Spleen (tissue), 11 donors: ENCODE data around the gene TEX29. TPM values are rescaled to one million over a fixed set of nuclear protein-coding genes. Genes with fewer than 3 reads are reported as not detected.
A peak's percentile ranks its signal among the peaks of the same experiment; 100 is the strongest.

Experiments
- DNase-seq: peaks from one replicate; pipeline ENCODE4 v3.0.0-alpha.2; 2020
- H3K27ac ChIP-seq, 8 donors: fragments of 200-600 bp; sonication (generic) in 7 of 8; 1 replicate in 4 of 8; 2 replicates in 4 of 8; pipeline versions ENCODE4 v1.5.0 to v1.8.0; 2016 to 2021; ENCODE audit warnings: inconsistent platforms in 4 of 8, mild to moderate bottlenecking in 4 of 8, moderate library complexity in 1 of 8
- H3K27me3 ChIP-seq, 7 donors: fragments of 200-600 bp; sonication (generic) in 6 of 7; replicated peaks in 1 of 7; 1 replicate in 4 of 7; 2 replicates in 3 of 7; pipeline versions ENCODE4 v1.5.0 to v1.8.0; 2016 to 2021; ENCODE audit warnings: inconsistent platforms in 3 of 7, mild to moderate bottlenecking in 1 of 7
- H3K36me3 ChIP-seq, 6 donors: fragments of 200-600 bp; sonication (generic) in 5 of 6; 1 replicate in 4 of 6; 2 replicates in 2 of 6; pipeline versions ENCODE4 v1.5.0 to v1.8.0; 2016 to 2021; ENCODE audit warnings: inconsistent platforms in 2 of 6
- H3K4me1 ChIP-seq, 6 donors: fragments of 200-600 bp; sonication (generic) in 5 of 6; 1 replicate in 3 of 6; 2 replicates in 3 of 6; pipeline versions ENCODE4 v1.5.0 to v1.8.0; 2016 to 2021; ENCODE audit warnings: inconsistent platforms in 3 of 6
- H3K4me3 ChIP-seq, 8 donors: fragments of 200-600 bp; sonication (generic) in 7 of 8; 1 replicate in 4 of 8; 2 replicates in 4 of 8; pipeline versions ENCODE4 v1.5.0 to v1.8.0; 2016 to 2021; ENCODE audit warnings: inconsistent platforms in 4 of 8, mild to moderate bottlenecking in 4 of 8, moderate library complexity in 2 of 8
- H3K9me3 ChIP-seq, 8 donors: fragments of 200-600 bp; sonication (generic) in 7 of 8; 1 replicate in 4 of 8; 2 replicates in 4 of 8; pipeline versions ENCODE4 v1.5.0 to v1.8.0; 2016 to 2021; ENCODE audit warnings: inconsistent platforms in 4 of 8
- POLR2A ChIP-seq, 3 donors: fragments of 450-650 bp; IDR thresholded peaks; one replicate each; pipeline ENCODE4 v1.5.1; 2017; ENCODE audit warnings: antibody characterized with exemption in 3 of 3, mild to moderate bottlenecking in 1 of 3
- POLR2AphosphoS5 ChIP-seq, 3 donors: sonication (generic); formaldehyde crosslinking; IDR thresholded peaks; one replicate each; pipeline ENCODE4 v1.5.1; 2017; ENCODE audit warnings: antibody characterized with exemption in 3 of 3
- WGBS, 5 donors: extraction: QIAGEN DNeasy Blood & Tissue Kit in 3 of 5; methylation state at CpG; one replicate each; pipeline versions ENCODE4 v1.1.5 to v1.1.7; 2013 to 2018; 5-methylcytosine and 5-hydroxymethylcytosine counted together
- intact Hi-C: fragments of 100-400 bp; cut with DNase I; formaldehyde crosslinking; loops from one replicate; pipeline ENCODE4 v1.15.0; 2023; ENCODE audit warnings: low total_unique reads
- polyA plus RNA-seq, 3 donors: library from polyadenylated mRNA; stranded (reverse); fragments of 200-250 nt; gene quantifications; one replicate each; pipeline ENCODE4 v1.2.1, GENCODE V29; 2013
- total RNA-seq, 7 donors: library from RNA; depleted of rRNA in 3 of 7; stranded (reverse); fragments of >200 nt in 3 of 7; fragmentation: NEBNext Ultra II Directional in 4 of 7; extraction: Animal tissue kit (Norgen Biotek cat#: 25700) in 4 of 7; gene quantifications; one replicate each; pipeline versions ENCODE4 v1.1.0 to v1.2.1, GENCODE V29; 2016 to 2021
- TF ChIP-seq, protein P1 (sequence below), 11 experiments: fragments of 200-600 bp in 7 of 11; fragments of 450-650 bp in 4 of 11; sonication (generic) in 4 of 11; IDR thresholded peaks in 8 of 11; conservative IDR thresholded peaks in 3 of 11; 1 replicate in 7 of 11; 2 replicates in 4 of 11; pipeline versions ENCODE4 v1.4.0 to v1.8.0; 2016 to 2021; ENCODE audit warnings: antibody characterized with exemption in 11 of 11, inconsistent platforms in 4 of 11, mild to moderate bottlenecking in 1 of 11
- donor health status: healthy with polysubstance abuse.
- donor health status: DM: no; HTN: no; CAD: no; lungs with moderate emphysema.
- donor health status: DM: no; HTN: no; CAD: no.
- donor health status: Bipolar disorder and iron deficiency.
- donor health status: healthy.
- donor health status: DM: no; HTN: no; CAD: no.
- donor health status: DM: yes; HTN: yes; CAD: no.

Gene TEX29
- total and polyA plus RNA-seq, 10 donors: 0.54 to 1.7 (median 0.70) TPM; not detected in 4

DNA sequence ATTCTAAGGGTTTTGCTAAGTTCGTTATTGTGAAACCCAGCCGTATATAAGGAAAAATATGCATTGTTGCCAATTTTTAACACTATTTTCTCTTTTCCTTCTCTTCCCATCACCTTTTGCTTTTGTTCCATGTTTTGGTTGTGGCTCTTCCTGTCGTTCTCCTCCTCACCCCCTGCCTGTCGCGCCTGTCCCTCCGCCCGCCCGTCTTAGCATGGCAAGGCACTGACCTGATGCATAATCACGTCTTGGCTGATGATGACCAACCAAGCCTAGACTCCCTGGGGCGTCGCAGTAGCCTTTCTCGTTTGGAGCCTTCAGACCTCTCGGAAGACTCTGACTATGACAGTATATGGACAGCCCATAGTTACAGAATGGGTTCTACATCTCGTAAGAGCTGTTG lies 28.5 kb upstream of the TEX29 start:
- no peak overlapping the region for H3K4me3 ChIP-seq
- peaks cover 4 to 100% (median 68%) of the 10 kb centered on the region in 6 donors for H3K36me3 ChIP-seq
- H3K27ac ChIP-seq: no peak overlapping the region
- intact Hi-C loops: no loop called here
- no peak for DNase-seq
- TF ChIP-seq, protein P1, sequence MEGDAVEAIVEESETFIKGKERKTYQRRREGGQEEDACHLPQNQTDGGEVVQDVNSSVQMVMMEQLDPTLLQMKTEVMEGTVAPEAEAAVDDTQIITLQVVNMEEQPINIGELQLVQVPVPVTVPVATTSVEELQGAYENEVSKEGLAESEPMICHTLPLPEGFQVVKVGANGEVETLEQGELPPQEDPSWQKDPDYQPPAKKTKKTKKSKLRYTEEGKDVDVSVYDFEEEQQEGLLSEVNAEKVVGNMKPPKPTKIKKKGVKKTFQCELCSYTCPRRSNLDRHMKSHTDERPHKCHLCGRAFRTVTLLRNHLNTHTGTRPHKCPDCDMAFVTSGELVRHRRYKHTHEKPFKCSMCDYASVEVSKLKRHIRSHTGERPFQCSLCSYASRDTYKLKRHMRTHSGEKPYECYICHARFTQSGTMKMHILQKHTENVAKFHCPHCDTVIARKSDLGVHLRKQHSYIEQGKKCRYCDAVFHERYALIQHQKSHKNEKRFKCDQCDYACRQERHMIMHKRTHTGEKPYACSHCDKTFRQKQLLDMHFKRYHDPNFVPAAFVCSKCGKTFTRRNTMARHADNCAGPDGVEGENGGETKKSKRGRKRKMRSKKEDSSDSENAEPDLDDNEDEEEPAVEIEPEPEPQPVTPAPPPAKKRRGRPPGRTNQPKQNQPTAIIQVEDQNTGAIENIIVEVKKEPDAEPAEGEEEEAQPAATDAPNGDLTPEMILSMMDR (IDR thresholded peaks at IDR 0.05 in 8 of 11, conservative IDR thresholded peaks at IDR 0.05 in 3 of 11): no peak
- peaks cover 0 to 15% (median 2%) of the 10 kb centered on the region in 6 donors for H3K4me1 ChIP-seq
- H3K27me3 ChIP-seq: no peaks in the 10 kb centered on the region
- H3K9me3 ChIP-seq: no peaks in the 10 kb centered on the region
- 94 to 97% (median 96%) methylated on average over 14 of the region's 14 CpGs for WGBS, 5 donors

DNA sequence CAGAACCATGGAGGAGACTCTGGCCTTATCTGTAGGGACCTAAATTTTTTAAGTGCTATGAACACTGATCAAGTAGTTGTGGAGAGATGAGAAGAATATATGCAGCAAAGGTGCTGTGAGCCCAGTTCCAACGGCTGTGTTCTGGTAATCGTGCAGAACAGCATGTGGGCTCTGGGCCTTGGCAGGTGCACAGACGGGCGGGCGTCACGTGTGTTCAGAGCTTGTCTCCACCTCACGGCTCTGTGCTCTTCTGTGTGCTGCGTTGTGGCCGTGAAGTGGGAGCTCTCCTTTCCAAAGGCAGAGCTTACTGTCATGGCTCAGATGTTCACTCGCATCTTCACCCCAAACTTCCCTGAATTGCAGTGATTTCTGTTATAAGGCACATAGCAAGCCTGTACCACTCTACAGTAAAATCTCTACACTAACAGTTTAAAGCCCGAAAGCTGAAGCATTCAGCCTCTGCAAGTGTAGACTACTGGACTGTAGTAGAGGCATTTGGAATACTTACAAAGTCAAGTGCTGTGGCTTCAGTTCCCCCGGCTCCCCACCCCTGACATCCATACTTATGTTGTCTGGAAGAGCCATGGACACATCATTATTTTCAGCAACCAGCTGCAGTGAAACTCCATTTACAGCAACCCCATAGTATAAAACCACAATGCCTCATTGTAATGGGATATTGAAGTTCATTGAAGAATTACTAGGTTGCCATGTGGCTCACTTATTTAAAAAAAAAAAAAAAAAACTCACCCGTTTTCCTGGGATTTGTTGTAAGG lies 27.5 kb upstream of the TEX29 start:
- Histone ChIP-seq H3K4me1 (peaks cover 0 to 15% (median 2%) of the 10 kb centered on the region in 6 donors), H3K4me3 (no peak overlapping the region), H3K9me3 (no peaks in the 10 kb centered on the region), H3K27me3 (no peaks in the 10 kb centered on the region), H3K36me3 (peaks cover 4 to 100% (median 61%) of the 10 kb centered on the region in 6 donors), H3K27ac (no peak overlapping the region)
- WGBS, 5 donors: 95 to 97% (median 96%) methylated on average over 13 of the region's 13 CpGs
- intact Hi-C loops: no loop called here
- no peak for DNase-seq
- TF ChIP-seq, protein P1 (IDR thresholded peaks at IDR 0.05 in 8 of 11, conservative IDR thresholded peaks at IDR 0.05 in 3 of 11): no peak
- TF ChIP-seq POLR2A (IDR thresholded peaks at IDR 0.05): no peak
- peak in 2 of 3 donors; percentile 16 to 28 for TF ChIP-seq POLR2AphosphoS5 (IDR thresholded peaks at IDR 0.05)

DNA sequence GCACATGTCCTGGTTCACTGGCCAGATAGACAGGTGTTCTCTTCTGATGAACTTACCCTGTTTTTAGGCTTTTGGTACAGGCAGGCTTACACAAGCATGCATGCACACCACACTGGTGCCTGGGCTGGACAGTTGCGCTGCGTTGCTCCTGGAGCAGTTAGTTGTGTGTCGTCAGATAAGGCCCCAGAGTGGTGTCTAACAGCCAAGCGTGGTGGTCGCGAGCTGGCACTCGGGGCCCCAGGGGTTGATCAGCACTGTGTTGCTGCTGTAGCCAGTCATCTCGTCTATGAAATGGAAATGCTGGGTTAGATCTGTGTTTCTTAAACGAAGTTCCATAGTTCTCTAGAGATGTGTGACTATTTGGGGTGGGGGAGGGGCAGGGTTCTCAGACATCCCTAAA lies 24.6 kb upstream of the TEX29 start:
- WGBS, 5 donors: 87 to 95% (median 92%) methylated on average over 9 of the region's 9 CpGs
- peaks cover 0 to 15% (median 2%) of the 10 kb centered on the region in 6 donors for H3K4me1 ChIP-seq
- H3K27ac ChIP-seq: no peak overlapping the region
- H3K4me3 ChIP-seq: no peak overlapping the region
- intact Hi-C loops: no loop called here
- TF ChIP-seq POLR2A (IDR thresholded peaks at IDR 0.05): no peak
- peak in 1 of 3 donors; percentile 19 for TF ChIP-seq POLR2AphosphoS5 (IDR thresholded peaks at IDR 0.05)
- H3K27me3 ChIP-seq: no peaks in the 10 kb centered on the region
- H3K9me3 ChIP-seq: no peaks in the 10 kb centered on the region
- H3K36me3 ChIP-seq: peaks cover 0 to 100% (median 46%) of the 10 kb centered on the region in 6 donors
- no peak for DNase-seq

DNA sequence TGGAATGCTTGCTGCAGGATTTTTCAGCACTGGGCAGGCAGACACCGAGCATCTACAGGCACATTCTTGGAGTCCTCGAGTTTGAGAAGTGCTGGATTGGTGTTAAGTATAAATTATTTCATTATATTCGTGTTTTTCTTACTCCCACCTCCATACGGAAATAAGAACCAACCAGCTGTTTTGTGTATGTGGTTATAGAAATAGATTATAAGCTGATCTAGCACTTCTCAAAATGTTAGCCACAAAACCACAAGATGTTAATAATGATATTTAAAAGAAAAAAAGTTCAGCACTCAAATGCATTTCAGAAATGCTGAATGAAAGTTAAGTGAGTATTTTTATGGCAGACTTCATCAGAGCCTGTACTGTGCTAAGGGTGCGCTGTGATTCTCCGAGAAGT lies 24.0 kb upstream of the TEX29 start:
- H3K27me3 ChIP-seq: no peaks in the 10 kb centered on the region
- H3K4me3 ChIP-seq: no peak overlapping the region
- no peak overlapping the region for H3K27ac ChIP-seq
- 57 to 65% (median 60%) methylated on average over 6 of the region's 6 CpGs for WGBS, 5 donors
- DNase-seq: no peak
- no peak for TF ChIP-seq POLR2A (IDR thresholded peaks at IDR 0.05)
- TF ChIP-seq POLR2AphosphoS5 (IDR thresholded peaks at IDR 0.05): no peak
- TF ChIP-seq, protein P1 (IDR thresholded peaks at IDR 0.05 in 8 of 11, conservative IDR thresholded peaks at IDR 0.05 in 3 of 11): no peak
- peaks cover 0 to 15% (median 2%) of the 10 kb centered on the region in 6 donors for H3K4me1 ChIP-seq
- H3K9me3 ChIP-seq: no peaks in the 10 kb centered on the region
- H3K36me3 ChIP-seq: peaks cover 0 to 100% (median 46%) of the 10 kb centered on the region in 6 donors
- intact Hi-C loops: no loop called here
